GM18502 (cell line): ENCODE measurements around the gene CNTF.

Source experiments
- ATAC-seq: cut with Tn5 transposase; IDR thresholded peaks from one replicate; pipeline ENCODE4 v1.9.1; 2021; ENCODE audit warnings: mild to moderate bottlenecking; ENCODE audit not compliant: unreplicated experiment, poor library complexity

The CNTF gene

GRCh38 chr11:58641341-58641740 is 18.9 kb downstream of the CNTF start:
- no peak for ATAC-seq

GRCh38 chr11:58641803-58642581 is 19.5 kb downstream of the CNTF start:
- no peak for ATAC-seq

GRCh38 chr11:58645854-58646253 is 23.4 kb downstream of the CNTF start:
- ATAC-seq, result no peak

GRCh38 chr11:58647141-58647699 is 24.8 kb downstream of the CNTF start:
- peak; percentile 85 for ATAC-seq

- peak; percentile 13 for ATAC-seq
These were observed 25.4 kb downstream of the CNTF start for GRCh38 chr11:58647866-58648265.

- ATAC-seq, result no peak
These were observed 27.2 kb downstream of the CNTF start for GRCh38 chr11:58649623-58650022.

GRCh38 chr11:58650496-58650895 is 28.0 kb downstream of the CNTF start:
- no peak for ATAC-seq

GRCh38 chr11:58652726-58653280 is 30.3 kb downstream of the CNTF start:
- no peak for ATAC-seq

- ATAC-seq, result peak; percentile 91
These were observed 31.8 kb downstream of the CNTF start for GRCh38 chr11:58654079-58654907.

GRCh38 chr11:58654908-58655296 is 32.4 kb downstream of the CNTF start:
- peak; percentile 48 for ATAC-seq

- ATAC-seq, result no peak
These were observed 33.9 kb downstream of the CNTF start for GRCh38 chr11:58656348-58656747.

- ATAC-seq, result no peak
These were observed 36.2 kb downstream of the CNTF start for GRCh38 chr11:58658623-58659022.

- ATAC-seq, result no peak
These were observed 36.9 kb downstream of the CNTF start for GRCh38 chr11:58659404-58659803.

GRCh38 chr11:58659910-58660570 is 37.6 kb downstream of the CNTF start:
- no peak for ATAC-seq

- ATAC-seq, result no peak
These were observed 49.6 kb downstream of the CNTF start for GRCh38 chr11:58671983-58672633.

- ATAC-seq, result no peak
These were observed 52.1 kb downstream of the CNTF start for GRCh38 chr11:58674609-58675008.
